ENCODE data around the gene HPCAL4. TPM values are rescaled to one million over a fixed set of nuclear protein-coding genes. Genes with fewer than 3 reads are reported as not detected.

Gene HPCAL4
- total and polyA plus RNA-seq, 10 of the 15 experiments (the other 5 are each of a cell fraction or from before 2014, with no cell fraction given) = 0.05 to 0.18 (median 0.06) TPM; not detected in 5

DNA sequence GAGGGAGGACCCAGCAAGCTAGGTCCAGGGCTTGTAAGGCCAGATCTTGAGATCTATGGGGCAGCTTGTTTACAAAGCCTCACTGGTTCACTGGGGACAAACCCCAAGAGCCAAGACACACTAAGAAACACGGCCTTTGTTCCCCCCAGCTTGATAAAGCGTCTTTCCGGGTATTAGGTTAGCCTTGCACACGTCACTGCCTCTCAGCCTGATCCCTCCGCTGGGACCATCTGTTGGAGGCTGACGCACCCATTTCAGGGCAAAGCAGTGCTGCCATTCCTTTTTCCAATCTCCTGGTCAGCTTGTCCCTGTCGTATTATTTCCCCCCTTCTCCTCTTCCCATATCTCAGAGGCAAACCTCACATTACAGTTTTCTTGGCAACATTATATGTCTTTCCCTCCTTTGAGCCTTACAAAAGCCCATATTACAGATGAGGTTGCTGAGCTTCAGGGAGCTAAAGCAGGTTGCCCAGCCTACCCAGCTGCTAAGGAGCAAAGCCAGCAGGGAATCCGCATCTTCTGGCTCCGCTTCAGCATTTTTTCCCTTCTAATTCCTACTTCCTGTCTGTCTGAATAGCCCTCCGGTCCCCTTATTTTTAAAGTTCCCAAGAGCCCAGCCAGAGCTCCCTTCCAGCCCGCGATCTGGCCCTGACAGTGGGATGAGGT lies 55.9 kb downstream of the HPCAL4 start:
- no TSS peak for BruUV-seq (replicated peaks)
- H3K27me3 ChIP-seq (replicated peaks in 1 of 2; ENCODE audit: control insufficient read depth in 2 of 2, insufficient read depth in 2 of 2, low read length in 1 of 2) = peaks cover 2 to 20% of the 10 kb centered on the region in 2 experiments; a peak in 3 of 4 replicates
- ChIA-PET POLR2A (interaction anchor here (0.6 kb wide), 1 partner anchor 522 kb away, joined by 3 read pairs; no protein-coding TSS in a partner anchor), RAD21 (ENCODE audit: unreplicated experiment) (no interaction called here), CTCF (interaction anchor here (1.4 to 1.7 kb wide), 2 partner anchors 23 to 29 kb away, joined by 3 to 7 read pairs; no protein-coding TSS in a partner anchor), SMC1A (ENCODE audit: uncharacterized antibody, unreplicated experiment) (interaction anchor here (1.1 to 1.4 kb wide), 2 partner anchors 16 to 29 kb away, joined by 3 to 4 read pairs; no protein-coding TSS in a partner anchor)
- WGBS (ENCODE audit: insufficient coverage, insufficient replicate concordance, low lambda C conversion rate, missing lambda C conversion rate) = 47% methylated on average over 12 of the region's 12 CpGs
- H3K36me3 ChIP-seq (ENCODE audit: control insufficient read depth in 2 of 2, insufficient read depth in 2 of 2, low read length in 1 of 2) = no peaks in the 10 kb centered on the region
- H3K9me3 ChIP-seq (replicated peaks; ENCODE audit: control insufficient read depth, insufficient read depth, low read length) = no peaks in the 10 kb centered on the region
- in situ Hi-C loops (cut with MboI) (no loop called here), intact Hi-C loops (cut with micrococcal nuclease; ENCODE audit: unreplicated experiment) (no loop called here)
- no peak overlapping the region for H3K27ac ChIP-seq (ENCODE audit: control insufficient read depth, insufficient read depth)
- DNase-seq (ENCODE audit: low read depth, low spot score) (no peak), FAIRE-seq (no peak), ATAC-seq (no peak)
- no peak overlapping the region for H3K4me2 ChIP-seq (ENCODE audit: control insufficient read depth, insufficient read depth)
- TF ChIP-seq SREBF1 (IDR thresholded peaks at IDR 0.05; ENCODE audit: low read length) (no peak), RCOR1 (conservative IDR thresholded peaks at IDR 0.05; ENCODE audit: low read depth, low read length) (no peak), JUND (IDR thresholded peaks at IDR 0.05; ENCODE audit: low read depth, low read length) (no peak), MTA2 (IDR thresholded peaks at IDR 0.05; ENCODE audit: low read depth) (no peak), TARDBP (IDR thresholded peaks at IDR 0.05; ENCODE audit: borderline replicate concordance) (no peak), RAD21 (IDR thresholded peaks at IDR 0.05; ENCODE audit: insufficient read depth, low read depth, low read length) (no peak), EGR1 (IDR thresholded peaks at IDR 0.05; ENCODE audit: borderline replicate concordance in 1 of 2, low read depth in 2 of 2, low read length in 2 of 2) (no peak), CBX5 (IDR thresholded peaks at IDR 0.05; ENCODE audit: low read depth) (no peak), POLR2AphosphoS2 (IDR thresholded peaks at IDR 0.05; ENCODE audit: low read depth, low read length) (no peak), FOXM1 (IDR thresholded peaks at IDR 0.05; ENCODE audit: low read depth, low read length) (no peak)
- TF ChIP-seq, protein P1, sequence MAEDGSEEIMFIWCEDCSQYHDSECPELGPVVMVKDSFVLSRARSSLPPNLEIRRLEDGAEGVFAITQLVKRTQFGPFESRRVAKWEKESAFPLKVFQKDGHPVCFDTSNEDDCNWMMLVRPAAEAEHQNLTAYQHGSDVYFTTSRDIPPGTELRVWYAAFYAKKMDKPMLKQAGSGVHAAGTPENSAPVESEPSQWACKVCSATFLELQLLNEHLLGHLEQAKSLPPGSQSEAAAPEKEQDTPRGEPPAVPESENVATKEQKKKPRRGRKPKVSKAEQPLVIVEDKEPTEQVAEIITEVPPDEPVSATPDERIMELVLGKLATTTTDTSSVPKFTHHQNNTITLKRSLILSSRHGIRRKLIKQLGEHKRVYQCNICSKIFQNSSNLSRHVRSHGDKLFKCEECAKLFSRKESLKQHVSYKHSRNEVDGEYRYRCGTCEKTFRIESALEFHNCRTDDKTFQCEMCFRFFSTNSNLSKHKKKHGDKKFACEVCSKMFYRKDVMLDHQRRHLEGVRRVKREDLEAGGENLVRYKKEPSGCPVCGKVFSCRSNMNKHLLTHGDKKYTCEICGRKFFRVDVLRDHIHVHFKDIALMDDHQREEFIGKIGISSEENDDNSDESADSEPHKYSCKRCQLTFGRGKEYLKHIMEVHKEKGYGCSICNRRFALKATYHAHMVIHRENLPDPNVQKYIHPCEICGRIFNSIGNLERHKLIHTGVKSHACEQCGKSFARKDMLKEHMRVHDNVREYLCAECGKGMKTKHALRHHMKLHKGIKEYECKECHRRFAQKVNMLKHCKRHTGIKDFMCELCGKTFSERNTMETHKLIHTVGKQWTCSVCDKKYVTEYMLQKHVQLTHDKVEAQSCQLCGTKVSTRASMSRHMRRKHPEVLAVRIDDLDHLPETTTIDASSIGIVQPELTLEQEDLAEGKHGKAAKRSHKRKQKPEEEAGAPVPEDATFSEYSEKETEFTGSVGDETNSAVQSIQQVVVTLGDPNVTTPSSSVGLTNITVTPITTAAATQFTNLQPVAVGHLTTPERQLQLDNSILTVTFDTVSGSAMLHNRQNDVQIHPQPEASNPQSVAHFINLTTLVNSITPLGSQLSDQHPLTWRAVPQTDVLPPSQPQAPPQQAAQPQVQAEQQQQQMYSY (CRISPR knock-in tag; IDR thresholded peaks at IDR 0.05) = no peak
- H2AFZ ChIP-seq (ENCODE audit: control insufficient read depth, low read depth, low read length) = no peak overlapping the region
- no peaks in the 10 kb centered on the region for H4K20me1 ChIP-seq (ENCODE audit: control insufficient read depth, insufficient read depth)
- H3K4me1 ChIP-seq (ENCODE audit: control insufficient read depth, insufficient read depth, low read length) = peaks cover 3% of the 10 kb centered on the region; the same call in 1 of the 2 replicates
- H3K4me3 ChIP-seq = no peak overlapping the region
- no peak overlapping the region for H3K9ac ChIP-seq (ENCODE audit: control insufficient read depth, insufficient read depth, low read length)
- H3K79me2 ChIP-seq (ENCODE audit: control insufficient read depth, insufficient read depth, low read length) = no peaks in the 10 kb centered on the region

Measured in GM12878 (cell line).